GM23338 (cell line): ENCODE results near the gene ANGPTL2. TPM values are rescaled to one million over a fixed set of nuclear protein-coding genes. Genes with fewer than 3 reads are reported as not detected.

Experiments used
- ATAC-seq: fragments of 200-7000 bp; cut with Tn5 transposase; 3 replicates; pipeline ENCODE4 v1.9.1; 2020
- DNase-seq: peaks from one replicate; pipeline ENCODE4 v3.0.0-alpha.2; 2015; ENCODE audit warnings: low spot score
- H2AFZ ChIP-seq: fragments of 200-600 bp; sonication (generic); 2 replicates; pipeline ENCODE4 v1.8.0; 2016; ENCODE audit warnings: antibody characterized with exemption, mild to moderate bottlenecking, moderate library complexity
- H3F3A ChIP-seq: fragments of 200-600 bp; sonication (generic); replicated peaks from 2 replicates; pipeline ENCODE4 v1.8.0; 2017; ENCODE audit warnings: antibody characterized with exemption, mixed run types, low read depth
- H3K27ac ChIP-seq: fragments of 200-600 bp; sonication (generic); 2 replicates; pipeline ENCODE4 v1.6.1; 2016; ENCODE audit warnings: low read depth
- H3K27me3 ChIP-seq: fragments of 200-600 bp; sonication (generic); 2 replicates; pipeline ENCODE4 v1.8.0; 2016; ENCODE audit warnings: mild to moderate bottlenecking, mixed run types, moderate library complexity; ENCODE audit not compliant: insufficient read depth
- H3K36me3 ChIP-seq: fragments of 200-600 bp; sonication (generic); 2 replicates; pipeline ENCODE4 v1.8.0; 2016; ENCODE audit warnings: mild to moderate bottlenecking; ENCODE audit not compliant: insufficient read depth
- H3K4me1 ChIP-seq: fragments of 200-600 bp; sonication (generic); 2 replicates; pipeline ENCODE4 v1.8.0; 2016; ENCODE audit warnings: mild to moderate bottlenecking, moderate library complexity; ENCODE audit not compliant: insufficient read depth
- H3K4me2 ChIP-seq: fragments of 200-600 bp; sonication (generic); 2 replicates; pipeline ENCODE4 v1.7.1; 2017; ENCODE audit warnings: mixed run types
- H3K4me3 ChIP-seq: fragments of 200-600 bp; sonication (generic); 2 replicates; pipeline ENCODE4 v1.6.1; 2016; ENCODE audit warnings: mixed run types
- H3K79me2 ChIP-seq: fragments of 200-600 bp; sonication (generic); replicated peaks from 2 replicates; pipeline ENCODE4 v1.8.0; 2017; ENCODE audit warnings: mild to moderate bottlenecking; ENCODE audit not compliant: insufficient read depth
- H3K9me2 ChIP-seq: fragments of 200-600 bp; sonication (generic); 2 replicates; pipeline ENCODE4 v1.8.0; 2017; ENCODE audit not compliant: insufficient read depth
- H4K20me1 ChIP-seq: fragments of 200-600 bp; sonication (generic); replicated peaks from 2 replicates; pipeline ENCODE4 v1.8.0; 2017; ENCODE audit warnings: mild to moderate bottlenecking; ENCODE audit not compliant: insufficient read depth
- H3K27ac Mint-ChIP-seq: 2 replicates; pipeline ENCODE4 v1.8.0; 2020; ENCODE audit warnings: inconsistent platforms, mild to moderate bottlenecking, moderate library complexity, mixed read lengths
- H3K27me3 Mint-ChIP-seq: 3 replicates; pipeline ENCODE4 v1.8.0; 2022; ENCODE audit warnings: low read depth, mild to moderate bottlenecking, moderate library complexity, mixed read lengths, inconsistent platforms; ENCODE audit not compliant: insufficient read depth, poor library complexity
- H3K36me3 Mint-ChIP-seq: 3 replicates; pipeline ENCODE4 v1.8.0; 2021; ENCODE audit warnings: low read depth, mild to moderate bottlenecking, inconsistent platforms, moderate library complexity, mixed read lengths
- H3K4me1 Mint-ChIP-seq: 3 replicates; pipeline ENCODE4 v1.8.0; 2020; ENCODE audit warnings: mild to moderate bottlenecking, inconsistent platforms, mixed read lengths
- H3K4me3 Mint-ChIP-seq: 3 replicates; pipeline ENCODE4 v1.8.0; 2021; ENCODE audit warnings: moderate library complexity, mild to moderate bottlenecking, inconsistent platforms, mixed read lengths
- H3K9me3 Mint-ChIP-seq: 3 replicates; pipeline ENCODE4 v1.8.0; 2020; ENCODE audit warnings: moderate library complexity, mild to moderate bottlenecking, inconsistent platforms, mixed read lengths
- CREB1 ChIP-seq: fragments of 250-450 bp; sonication (Bioruptor Pico); IDR thresholded peaks from 2 replicates; pipeline ENCODE4 v1.5.0; 2020; ENCODE audit warnings: low read depth, mild to moderate bottlenecking, moderate library complexity
- CTCF ChIP-seq, 2 experiments: fragments of 200-600 bp in 1 of 2; sonication (generic) in 1 of 2; conservative IDR thresholded peaks; 2 replicates each; pipeline versions ENCODE4 v1.5.1 to v1.6.1; 2016 to 2017; ENCODE audit warnings: antibody characterized with exemption in 2 of 2, low read depth in 2 of 2, mild to moderate bottlenecking in 2 of 2, moderate library complexity in 1 of 2
- ETS1 ChIP-seq: IDR thresholded peaks from 2 replicates; pipeline ENCODE4 v1.6.1; 2016; ENCODE audit warnings: antibody characterized with exemption
- EZH2 ChIP-seq: fragments of 200-600 bp; sonication (generic); IDR thresholded peaks from one replicate; pipeline ENCODE4 v1.8.0; 2017; ENCODE audit warnings: antibody characterized with exemption, mild to moderate bottlenecking, low read depth; ENCODE audit not compliant: unreplicated experiment
- EZH2phosphoT487 ChIP-seq: fragments of 200-600 bp; sonication (generic); IDR thresholded peaks from one replicate; pipeline ENCODE4 v1.8.1; 2018; ENCODE audit warnings: antibody characterized with exemption; ENCODE audit not compliant: unreplicated experiment
- JUNB ChIP-seq: IDR thresholded peaks from one replicate; pipeline ENCODE4 v1.6.1; 2016; ENCODE audit warnings: antibody characterized with exemption; ENCODE audit not compliant: unreplicated experiment
- NANOG ChIP-seq: IDR thresholded peaks from 2 replicates; pipeline ENCODE4 v1.6.1; 2016; ENCODE audit warnings: antibody characterized with exemption, borderline replicate concordance
- POLR2AphosphoS5 ChIP-seq: IDR thresholded peaks from 2 replicates; pipeline ENCODE4 v1.6.1; 2016; ENCODE audit warnings: antibody characterized with exemption, low read depth
- REST ChIP-seq: IDR thresholded peaks from one replicate; pipeline ENCODE4 v1.6.1; 2018; ENCODE audit warnings: antibody characterized with exemption; ENCODE audit not compliant: unreplicated experiment
- STAT1 ChIP-seq: IDR thresholded peaks from one replicate; pipeline ENCODE4 v1.6.1; 2016; ENCODE audit warnings: antibody characterized with exemption; ENCODE audit not compliant: unreplicated experiment
- ZNF114 ChIP-seq: fragments of 250-450 bp; sonication (Bioruptor Pico); IDR thresholded peaks from 2 replicates; pipeline ENCODE4 v1.5.0; 2020; ENCODE audit warnings: mild to moderate bottlenecking, moderate library complexity
- ZNF331 ChIP-seq: fragments of 250-450 bp; sonication (Bioruptor Pico); IDR thresholded peaks from 2 replicates; pipeline ENCODE4 v1.5.0; 2020; ENCODE audit warnings: low read depth, mild to moderate bottlenecking, moderate library complexity
- ZNF462 ChIP-seq: fragments of 250-450 bp; sonication (Bioruptor Pico); IDR thresholded peaks from 2 replicates; pipeline ENCODE4 v1.5.0; 2020; ENCODE audit warnings: mild to moderate bottlenecking, moderate library complexity
- polyA plus RNA-seq: library from polyadenylated mRNA; unstranded; fragments of >200 nt; fragmentation: Nextera tagmentation; extraction: Ambion mirVana; gene quantifications from 2 replicates; pipeline ENCODE4 v1.2.1, GENCODE V29; 2016
- total RNA-seq: library from RNA; depleted of rRNA; stranded (reverse); fragments of >200 nt; shearing (Covaris generic); gene quantifications from 2 replicates; pipeline ENCODE4 v1.2.3, GENCODE V29; 2014

The ANGPTL2 gene
- total and polyA plus RNA-seq, 2 experiments from 2014 or later, result 2.9 to 5.2 TPM

DNA sequence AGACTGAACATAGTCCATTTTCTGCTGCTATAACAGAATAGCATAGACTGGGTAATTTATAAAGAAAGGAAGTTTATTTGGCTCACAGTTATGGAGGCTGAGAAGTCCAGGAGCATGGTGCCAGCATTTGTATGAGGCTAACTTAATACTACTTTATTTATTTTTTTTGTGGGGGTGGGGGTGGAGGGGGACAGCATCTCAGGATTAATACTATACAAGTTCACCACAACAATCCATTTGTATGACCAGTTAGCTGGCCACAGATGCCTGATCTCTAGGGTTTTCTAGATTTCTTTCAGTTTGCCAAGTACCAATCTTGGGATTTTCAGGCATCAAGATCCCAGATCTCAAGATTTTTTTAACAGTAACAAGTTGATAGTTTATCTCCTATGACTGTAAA is 20.3 kb downstream of the ANGPTL2 start:
- Histone ChIP-seq H3K4me3 (no peak overlapping the region), H3K36me3 (no peaks in the 10 kb centered on the region), H3F3A (no peaks in the 10 kb centered on the region), H4K20me1 (peaks cover 3% of the 10 kb centered on the region; the same call in 1 of the 2 replicates), H3K27me3 (no peaks in the 10 kb centered on the region), H3K27ac (no peak overlapping the region), H2AFZ (no peak overlapping the region), H3K4me1 (no peaks in the 10 kb centered on the region), H3K4me2 (no peak overlapping the region), H3K79me2 (no peaks in the 10 kb centered on the region), H3K9me2 (no peaks in the 10 kb centered on the region)
- Mint-ChIP-seq H3K27me3 (peaks cover 2% of the 10 kb centered on the region), H3K36me3 (peaks cover 3% of the 10 kb centered on the region; the same call in 2 of the 3 replicates), H3K4me1 (peaks cover 6% of the 10 kb centered on the region; the same call in 2 of the 3 replicates), H3K9me3 (no peaks in the 10 kb centered on the region), H3K27ac (no peak overlapping the region), H3K4me3 (no peak overlapping the region)
- no peak for ATAC-seq
- DNase-seq, result no peak
- TF ChIP-seq CTCF (conservative IDR thresholded peaks at IDR 0.05; ENCODE audit: low read depth in 2 of 2) (no peak), JUNB (no peak), NANOG (no peak), ZNF114 (no peak), CREB1 (CRISPR knock-in tag) (no peak), EZH2phosphoT487 (no peak), ETS1 (no peak), POLR2AphosphoS5 (no peak), ZNF331 (CRISPR knock-in tag) (no peak), REST (no peak), ZNF462 (no peak), EZH2 (no peak), STAT1 (no peak)
